ENCODE measurements around the gene HNRNPH2. TPM values are rescaled to one million over a fixed set of nuclear protein-coding genes. Genes with fewer than 3 reads are reported as not detected.

HNRNPH2 gene
- total RNA-seq, 4 donors from 2014 or later, result 33.8 to 58.1 (median 43.3) TPM

DNA sequence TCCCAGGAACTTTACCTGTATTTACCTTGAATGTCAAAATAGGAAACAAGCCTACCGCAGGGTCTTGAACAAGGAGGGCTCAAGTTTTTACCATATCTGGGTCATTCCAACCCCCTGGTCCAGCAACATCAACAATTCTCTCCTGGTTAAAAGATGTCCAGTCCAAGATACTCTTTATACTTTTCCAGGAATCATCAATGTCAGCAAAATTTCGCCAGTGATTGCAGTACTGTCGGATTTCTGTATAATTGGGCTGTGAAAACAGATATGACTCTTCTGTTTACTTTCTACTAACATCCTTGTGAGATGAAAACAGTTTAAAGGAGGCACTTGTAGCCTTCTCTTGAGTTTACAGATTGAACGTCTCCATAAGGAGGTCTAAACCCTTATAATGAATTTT is 9.3 kb upstream of the HNRNPH2 start:
- ATAC-seq (no peak), DNase-seq (no peak)
- Histone ChIP-seq H3K27me3 (no peaks in the 10 kb centered on the region), H3K9me3 (no peaks in the 10 kb centered on the region), H3K27ac (no peak overlapping the region), H3K4me3 (no peak overlapping the region), H3K36me3 (peaks cover 0 to 4% of the 10 kb centered on the region in 2 donors), H3K4me1 (no peaks in the 10 kb centered on the region)
- intact Hi-C loops (cut with DNase I; ENCODE audit: low total_unique reads), result no loop called here
- in situ Hi-C loops (cut with MboI; ENCODE audit: low sequenced_read_pairs in 4 of 4), result no loop called here
- TF ChIP-seq POLR2A (IDR thresholded peaks at IDR 0.05), result no peak
- TF ChIP-seq, protein P1, sequence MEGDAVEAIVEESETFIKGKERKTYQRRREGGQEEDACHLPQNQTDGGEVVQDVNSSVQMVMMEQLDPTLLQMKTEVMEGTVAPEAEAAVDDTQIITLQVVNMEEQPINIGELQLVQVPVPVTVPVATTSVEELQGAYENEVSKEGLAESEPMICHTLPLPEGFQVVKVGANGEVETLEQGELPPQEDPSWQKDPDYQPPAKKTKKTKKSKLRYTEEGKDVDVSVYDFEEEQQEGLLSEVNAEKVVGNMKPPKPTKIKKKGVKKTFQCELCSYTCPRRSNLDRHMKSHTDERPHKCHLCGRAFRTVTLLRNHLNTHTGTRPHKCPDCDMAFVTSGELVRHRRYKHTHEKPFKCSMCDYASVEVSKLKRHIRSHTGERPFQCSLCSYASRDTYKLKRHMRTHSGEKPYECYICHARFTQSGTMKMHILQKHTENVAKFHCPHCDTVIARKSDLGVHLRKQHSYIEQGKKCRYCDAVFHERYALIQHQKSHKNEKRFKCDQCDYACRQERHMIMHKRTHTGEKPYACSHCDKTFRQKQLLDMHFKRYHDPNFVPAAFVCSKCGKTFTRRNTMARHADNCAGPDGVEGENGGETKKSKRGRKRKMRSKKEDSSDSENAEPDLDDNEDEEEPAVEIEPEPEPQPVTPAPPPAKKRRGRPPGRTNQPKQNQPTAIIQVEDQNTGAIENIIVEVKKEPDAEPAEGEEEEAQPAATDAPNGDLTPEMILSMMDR (IDR thresholded peaks at IDR 0.05 in 4 of 5, conservative IDR thresholded peaks at IDR 0.05 in 1 of 5), result no peak

DNA sequence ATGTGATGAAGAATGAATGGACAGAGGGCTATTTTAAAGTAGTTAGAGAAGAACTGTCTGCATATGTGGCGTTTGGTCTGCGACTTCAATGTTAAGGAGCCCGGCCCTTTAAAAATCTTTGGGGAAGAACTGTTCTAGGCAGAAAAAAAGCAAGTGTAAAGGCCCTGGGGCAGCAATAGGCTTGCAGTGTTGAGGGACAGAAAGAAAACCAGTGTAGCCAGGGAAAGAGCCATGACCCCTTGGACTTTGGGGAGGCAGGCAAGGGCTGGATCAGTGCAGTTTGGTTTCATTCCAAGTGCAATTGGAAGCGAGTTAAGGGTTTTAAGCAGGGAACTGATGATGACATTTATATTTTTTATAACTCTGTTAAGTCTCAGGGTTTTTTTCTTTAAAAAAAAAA is 8.2 kb upstream of the HNRNPH2 start:
- H3K36me3 ChIP-seq, result peaks cover 0 to 4% of the 10 kb centered on the region in 2 donors
- no peaks in the 10 kb centered on the region for H3K27me3 ChIP-seq
- DNase-seq (no peak), ATAC-seq (no peak)
- intact Hi-C loops (cut with DNase I; ENCODE audit: low total_unique reads) (no loop called here), in situ Hi-C loops (cut with MboI; ENCODE audit: low sequenced_read_pairs in 4 of 4) (loop anchor here in 2 of 4 donors (25.0 kb wide), 2 partner anchors 387 to 537 kb away; partner anchors contain the start of gene ZMAT1 (in 1 of the 2))
- H3K27ac ChIP-seq, result no peak overlapping the region
- H3K4me3 ChIP-seq, result no peak overlapping the region
- H3K4me1 ChIP-seq, result no peaks in the 10 kb centered on the region
- TF ChIP-seq, protein P1 (IDR thresholded peaks at IDR 0.05 in 4 of 5, conservative IDR thresholded peaks at IDR 0.05 in 1 of 5), result no peak
- no peak for TF ChIP-seq POLR2A (IDR thresholded peaks at IDR 0.05)
- no peaks in the 10 kb centered on the region for H3K9me3 ChIP-seq

DNA sequence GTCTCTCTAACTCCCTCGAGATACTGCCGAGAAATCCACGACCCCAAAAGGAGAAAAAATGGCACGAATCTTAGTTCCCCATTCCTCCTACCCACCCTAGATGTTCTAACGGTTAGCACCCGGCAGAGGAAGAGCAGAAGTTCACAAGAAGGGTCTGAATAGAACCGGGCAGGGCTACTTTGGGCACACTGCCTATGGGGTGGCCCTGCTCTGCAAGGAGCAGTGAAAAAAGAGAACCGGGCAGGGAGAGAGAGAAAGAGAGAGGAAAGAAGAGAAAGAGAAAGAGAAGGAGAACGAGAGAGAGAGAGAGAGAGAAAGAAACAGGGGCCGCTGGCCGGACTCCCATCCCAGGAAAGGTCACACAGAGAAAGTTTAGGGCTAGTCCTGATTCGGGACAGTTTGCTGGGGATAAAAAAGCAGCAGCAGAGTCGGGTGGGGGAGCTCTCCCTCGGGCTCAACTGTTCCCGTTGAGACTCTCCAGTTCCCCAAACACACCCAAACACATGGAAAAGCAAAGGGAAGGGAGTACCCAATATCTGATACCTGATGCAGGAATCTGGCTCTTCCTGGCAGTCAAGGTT is 765 bp upstream of the HNRNPH2 start:
- intact Hi-C loops (cut with DNase I; ENCODE audit: low total_unique reads), result loop anchor here (5.0 kb wide), 1 partner anchor 210 kb away; the partner anchor contains the start of gene ARMCX6
- Histone ChIP-seq H3K36me3 (no peaks in the 10 kb centered on the region), H3K4me1 (peaks cover 20 to 24% of the 10 kb centered on the region in 2 donors), H3K4me3 (peak overlapping the region; percentile 69 to 83 (median 70)), H3K9me3 (no peaks in the 10 kb centered on the region), H3K27ac (peak overlapping the region; percentile 89 to 96 (median 94)), H3K27me3 (no peaks in the 10 kb centered on the region)
- ATAC-seq (peak; percentile 7 to 25), DNase-seq (no peak)
- in situ Hi-C loops (cut with MboI; ENCODE audit: low sequenced_read_pairs in 4 of 4), result loop anchor here in 2 of 4 donors (25.0 kb wide), 2 partner anchors 380 to 530 kb away; partner anchors contain the start of gene ZMAT1 (in 1 of the 2)
- no peak for TF ChIP-seq POLR2A (IDR thresholded peaks at IDR 0.05)
- TF ChIP-seq, protein P1 (IDR thresholded peaks at IDR 0.05 in 4 of 5, conservative IDR thresholded peaks at IDR 0.05 in 1 of 5), result no peak

DNA sequence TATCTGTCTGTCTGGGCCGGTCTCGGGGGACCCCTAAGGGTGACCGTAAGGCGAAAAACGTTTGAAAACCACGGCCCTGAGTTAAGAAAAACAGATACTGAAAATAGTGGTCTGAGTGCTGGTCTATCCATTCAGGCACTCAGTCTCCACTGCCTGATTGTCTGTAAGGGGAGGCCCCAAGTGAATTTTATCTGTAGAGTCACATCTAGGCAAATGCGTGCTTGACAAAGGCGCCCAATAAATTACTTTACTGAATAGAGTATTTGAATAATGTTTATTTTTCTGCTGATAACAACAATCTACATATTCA is 465 bp downstream of the HNRNPH2 start:
- H3K36me3 ChIP-seq, result peaks cover 0 to 6% of the 10 kb centered on the region in 2 donors
- intact Hi-C loops (cut with DNase I; ENCODE audit: low total_unique reads) (loop anchor here (2.0 to 5.0 kb wide), 2 partner anchors 18 to 209 kb away; partner anchors contain the start of genes ARMCX6 and RPL36A), in situ Hi-C loops (cut with MboI; ENCODE audit: low sequenced_read_pairs in 4 of 4) (loop anchor here in 2 of 4 donors (25.0 kb wide), 2 partner anchors 379 to 529 kb away; partner anchors contain the start of gene ZMAT1 (in 1 of the 2))
- H3K4me1 ChIP-seq, result peaks cover 20 to 24% of the 10 kb centered on the region in 2 donors
- TF ChIP-seq, protein P1 (IDR thresholded peaks at IDR 0.05 in 4 of 5, conservative IDR thresholded peaks at IDR 0.05 in 1 of 5), result peak in 1 of 5 experiments; percentile 17
- no peak for TF ChIP-seq POLR2A (IDR thresholded peaks at IDR 0.05)
- ATAC-seq (peak; percentile 16), DNase-seq (no peak)
- no peaks in the 10 kb centered on the region for H3K27me3 ChIP-seq
- H3K27ac ChIP-seq, result peak overlapping the region; percentile 89 to 96 (median 94)
- H3K4me3 ChIP-seq, result peak overlapping the region; percentile 69 to 78 (median 70)
- no peaks in the 10 kb centered on the region for H3K9me3 ChIP-seq
